ENCODE measurements around the gene HS6ST3.

The HS6ST3 gene

GRCh38 chr13:96450326-96451020 is 360.6 kb downstream of the HS6ST3 start:
- H3K4me3 ChIP-seq (ENCODE audit: low read depth, low read length, poor library complexity, severe bottlenecking), result no peak overlapping the region
- H3K4me1 ChIP-seq (ENCODE audit: insufficient read depth, low read length, severe bottlenecking), result no peaks in the 10 kb centered on the region
- no peak overlapping the region for H3K27ac ChIP-seq (ENCODE audit: low read depth, low read length, poor library complexity, severe bottlenecking)
- no peak overlapping the region for H3K4me2 ChIP-seq (ENCODE audit: low read length)
- no peaks in the 10 kb centered on the region for H3F3A ChIP-seq (ENCODE audit: insufficient read depth, low read length)
- H3K36me3 ChIP-seq (ENCODE audit: insufficient read depth, low read length), result no peaks in the 10 kb centered on the region
- TF ChIP-seq EZH2 (IDR thresholded peaks at IDR 0.05; ENCODE audit: borderline replicate concordance, low read length), result no peak
- TF ChIP-seq CTCF (IDR thresholded peaks at IDR 0.05; ENCODE audit: low read length), result no peak
- H3K79me2 ChIP-seq (ENCODE audit: insufficient read depth, low read length), result no peaks in the 10 kb centered on the region
- H2AFZ ChIP-seq (ENCODE audit: low read length), result no peak overlapping the region
- 0 out of 2 replicates have a peak, but pooled peaks cover 3% of the 10 kb centered on the region for H4K20me1 ChIP-seq (ENCODE audit: insufficient read depth, low read length)
- H3K9ac ChIP-seq (ENCODE audit: low read length), result no peak overlapping the region
- H3K9me2 ChIP-seq (ENCODE audit: low read depth, low read length), result no peaks in the 10 kb centered on the region
- no peaks in the 10 kb centered on the region for H3K9me3 ChIP-seq (ENCODE audit: low read length)
- no peaks in the 10 kb centered on the region for H3K27me3 ChIP-seq (ENCODE audit: insufficient read depth, low read length)

- no peak overlapping the region for H3K4me3 ChIP-seq (ENCODE audit: low read depth, low read length, poor library complexity, severe bottlenecking)
- 0 out of 2 replicates have a peak, but pooled peaks cover 3% of the 10 kb centered on the region for H4K20me1 ChIP-seq (ENCODE audit: insufficient read depth, low read length)
- no peak overlapping the region for H2AFZ ChIP-seq (ENCODE audit: low read length)
- no peaks in the 10 kb centered on the region for H3K9me2 ChIP-seq (ENCODE audit: low read depth, low read length)
- H3K4me1 ChIP-seq (ENCODE audit: insufficient read depth, low read length, severe bottlenecking), result no peaks in the 10 kb centered on the region
- no peak for TF ChIP-seq EZH2 (IDR thresholded peaks at IDR 0.05; ENCODE audit: borderline replicate concordance, low read length)
- no peaks in the 10 kb centered on the region for H3K27me3 ChIP-seq (ENCODE audit: insufficient read depth, low read length)
- no peak overlapping the region for H3K9ac ChIP-seq (ENCODE audit: low read length)
- H3K36me3 ChIP-seq (ENCODE audit: insufficient read depth, low read length), result no peaks in the 10 kb centered on the region
- H3K27ac ChIP-seq (ENCODE audit: low read depth, low read length, poor library complexity, severe bottlenecking), result no peak overlapping the region
- no peaks in the 10 kb centered on the region for H3K79me2 ChIP-seq (ENCODE audit: insufficient read depth, low read length)
- no peak overlapping the region for H3K4me2 ChIP-seq (ENCODE audit: low read length)
- no peaks in the 10 kb centered on the region for H3F3A ChIP-seq (ENCODE audit: insufficient read depth, low read length)
- H3K9me3 ChIP-seq (ENCODE audit: low read length), result no peaks in the 10 kb centered on the region
Observed at GRCh38 chr13:96454466-96454865, 364.6 kb downstream of the HS6ST3 start.

- no peak overlapping the region for H2AFZ ChIP-seq (ENCODE audit: low read length)
- no peak overlapping the region for H3K27ac ChIP-seq (ENCODE audit: low read depth, low read length, poor library complexity, severe bottlenecking)
- H3K4me1 ChIP-seq (ENCODE audit: insufficient read depth, low read length, severe bottlenecking), result no peaks in the 10 kb centered on the region
- TF ChIP-seq EZH2 (IDR thresholded peaks at IDR 0.05; ENCODE audit: borderline replicate concordance, low read length) (no peak), CTCF (IDR thresholded peaks at IDR 0.05; ENCODE audit: low read length) (no peak)
- H3F3A ChIP-seq (ENCODE audit: insufficient read depth, low read length), result no peaks in the 10 kb centered on the region
- H3K4me2 ChIP-seq (ENCODE audit: low read length), result no peak overlapping the region
- H4K20me1 ChIP-seq (ENCODE audit: insufficient read depth, low read length), result no peaks in the 10 kb centered on the region
- H3K27me3 ChIP-seq (ENCODE audit: insufficient read depth, low read length), result no peaks in the 10 kb centered on the region
- no peaks in the 10 kb centered on the region for H3K9me3 ChIP-seq (ENCODE audit: low read length)
- no peak overlapping the region for H3K4me3 ChIP-seq (ENCODE audit: low read depth, low read length, poor library complexity, severe bottlenecking)
- no peaks in the 10 kb centered on the region for H3K9me2 ChIP-seq (ENCODE audit: low read depth, low read length)
- no peaks in the 10 kb centered on the region for H3K36me3 ChIP-seq (ENCODE audit: insufficient read depth, low read length)
- no peaks in the 10 kb centered on the region for H3K79me2 ChIP-seq (ENCODE audit: insufficient read depth, low read length)
- H3K9ac ChIP-seq (ENCODE audit: low read length), result no peak overlapping the region
Observed at GRCh38 chr13:96460609-96461008, 370.7 kb downstream of the HS6ST3 start.

All from OCI-LY1 (cell line).